Amygdala (tissue), 56 donors: ENCODE measurements around the gene ADI1.
"Not testable (repeated sequence)": the region's sequence is repeated elsewhere in the genome, so short reads cannot be mapped to it uniquely, and the experiment has no call there.

Source experiments
- DNase-seq, 56 donors: peaks; one replicate each; lab custom pipeline; 2025; lab: John Stamatoyannopoulos, UW

Gene ADI1

GRCh38 chr2:3496708-3497080 is 22.6 kb downstream of the ADI1 start:
- not testable (repeated sequence) for DNase-seq

DNA sequence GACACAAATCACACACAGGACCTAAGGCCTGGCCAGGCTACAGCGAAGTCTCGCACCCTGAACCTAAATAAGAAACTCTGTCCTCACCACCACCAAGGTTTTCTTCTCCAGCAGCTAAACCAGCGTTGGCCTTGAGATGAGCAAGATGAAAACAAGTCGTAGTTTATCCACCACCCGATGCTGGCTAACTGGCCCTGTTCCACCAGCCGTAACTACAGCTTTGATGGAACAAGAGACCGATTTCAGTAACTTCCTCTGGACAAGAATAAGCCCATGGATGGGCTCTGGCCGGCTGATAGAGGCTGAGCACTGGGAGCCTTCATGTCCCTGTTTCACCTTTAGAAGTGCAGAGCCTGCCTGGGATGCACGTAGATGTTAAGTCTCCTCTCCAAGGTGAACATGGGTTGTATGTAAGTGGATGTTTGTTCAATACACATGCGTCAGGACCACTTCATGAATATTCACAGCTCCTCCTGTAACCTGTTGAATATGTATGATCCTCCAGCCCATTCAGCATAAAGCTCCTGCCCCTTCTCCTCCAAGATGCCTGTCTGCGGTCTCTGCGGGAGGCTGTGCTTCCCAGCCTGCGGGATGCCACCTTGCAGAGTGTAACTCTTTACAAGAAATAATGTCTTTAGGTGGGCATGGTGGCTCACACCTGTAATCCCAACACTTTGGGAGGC is 24.2 kb downstream of the ADI1 start:
- DNase-seq = no peak

DNA sequence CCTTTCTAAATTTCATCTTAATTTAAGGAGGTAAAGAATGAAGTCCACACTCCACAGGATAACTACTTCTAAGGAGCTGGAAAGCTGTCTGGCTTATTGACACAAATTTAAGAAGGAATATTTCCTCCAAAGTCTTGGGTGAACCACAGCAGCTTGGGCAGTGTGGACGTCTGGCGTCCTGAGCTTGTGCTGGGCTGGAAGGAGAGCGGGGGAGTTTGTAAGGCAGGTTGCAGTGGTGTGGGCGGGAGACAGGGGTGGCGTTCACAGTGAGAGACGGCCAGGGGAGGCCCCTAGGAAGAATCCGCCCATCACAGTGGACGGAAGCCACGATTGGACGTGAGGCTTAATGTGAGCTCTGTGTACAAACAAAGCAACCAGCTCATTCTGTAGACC is 25.7 kb downstream of the ADI1 start:
- DNase-seq = peak in 1 of 56 donors; percentile 59

DNA sequence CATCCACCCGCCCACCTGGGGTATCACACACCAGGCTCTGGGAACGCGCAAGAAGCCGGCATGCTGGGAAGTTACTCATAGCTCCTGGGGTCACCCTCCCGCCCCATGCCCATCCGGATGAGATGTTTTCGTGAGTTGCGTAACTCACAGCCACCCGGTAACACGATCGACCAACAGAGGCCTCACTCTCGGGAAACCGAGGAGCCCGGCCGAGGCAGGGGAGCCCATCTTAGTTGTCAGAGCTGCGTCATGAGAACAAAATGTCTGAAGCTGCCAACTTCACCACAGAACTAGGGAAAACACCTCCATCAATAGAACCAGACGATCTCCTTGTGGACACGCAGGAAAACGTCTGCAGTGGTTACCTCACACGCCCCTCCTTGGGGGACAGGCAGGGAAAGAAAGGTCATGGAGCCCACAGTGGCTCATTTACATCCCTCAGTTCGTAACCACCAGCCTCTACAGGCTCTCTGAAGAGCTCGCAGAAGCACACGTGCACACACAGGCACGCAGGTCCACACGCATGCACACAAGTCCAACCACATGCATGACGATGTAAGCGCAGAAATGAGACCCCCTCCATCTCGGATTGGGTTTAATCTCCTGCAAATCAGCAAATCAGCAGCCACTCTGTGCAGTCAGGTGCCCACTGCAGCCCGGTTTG is 26.2 kb downstream of the ADI1 start:
- peak in 1 of 56 donors; percentile 31 for DNase-seq

DNA sequence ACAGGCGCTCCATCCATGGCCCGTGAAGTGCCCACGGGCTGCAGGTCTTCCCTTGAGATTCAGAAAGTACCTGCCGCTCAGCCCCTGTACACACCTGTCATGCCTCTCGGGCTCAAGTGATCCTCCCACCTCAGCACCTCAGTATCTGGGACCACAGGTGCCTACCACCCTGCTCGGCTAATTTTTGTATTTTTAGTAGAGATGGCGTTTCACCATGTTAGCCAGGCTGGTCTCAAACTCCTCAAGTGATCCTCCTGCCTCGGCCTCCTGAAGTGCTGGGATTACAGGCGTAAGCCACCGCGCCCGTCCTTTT is 26.9 kb downstream of the ADI1 start:
- DNase-seq = not testable (repeated sequence)

DNA sequence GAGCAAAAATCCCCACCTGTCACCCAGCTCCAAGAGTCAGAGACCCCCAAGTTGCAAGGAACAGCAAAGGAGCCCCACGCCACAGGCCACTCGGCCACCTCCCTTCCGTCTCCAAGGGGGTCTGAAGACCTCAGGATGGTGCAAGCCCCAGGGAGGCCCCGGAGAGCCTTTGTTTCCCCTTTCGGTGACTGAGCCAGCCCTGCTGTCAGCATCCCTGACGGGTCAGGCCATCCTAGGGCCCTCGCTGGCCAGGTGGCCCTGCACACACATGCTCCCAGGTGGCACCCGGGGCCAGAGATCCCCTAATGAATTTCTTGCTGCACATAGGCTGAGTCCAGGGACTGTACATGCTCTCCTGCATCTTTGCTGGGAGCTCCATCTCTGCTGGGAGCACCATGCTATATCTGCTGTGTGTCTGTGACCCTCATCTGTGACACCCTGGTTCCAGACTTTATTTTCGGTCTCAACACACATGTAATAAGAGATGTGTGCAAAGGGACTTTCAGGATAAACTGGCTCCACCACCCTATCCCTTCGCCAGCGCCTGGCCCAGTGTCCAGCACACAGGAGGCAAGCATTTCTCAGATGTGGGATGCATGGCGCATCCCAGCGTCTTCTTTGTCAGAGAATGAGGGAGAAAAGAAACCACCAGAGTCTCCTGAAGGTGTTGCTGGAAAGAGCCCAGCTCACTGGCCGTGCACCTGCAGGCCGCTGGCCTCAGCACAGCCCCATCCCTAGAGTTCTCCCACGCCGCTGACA is 27.4 kb downstream of the ADI1 start:
- DNase-seq = no peak

DNA sequence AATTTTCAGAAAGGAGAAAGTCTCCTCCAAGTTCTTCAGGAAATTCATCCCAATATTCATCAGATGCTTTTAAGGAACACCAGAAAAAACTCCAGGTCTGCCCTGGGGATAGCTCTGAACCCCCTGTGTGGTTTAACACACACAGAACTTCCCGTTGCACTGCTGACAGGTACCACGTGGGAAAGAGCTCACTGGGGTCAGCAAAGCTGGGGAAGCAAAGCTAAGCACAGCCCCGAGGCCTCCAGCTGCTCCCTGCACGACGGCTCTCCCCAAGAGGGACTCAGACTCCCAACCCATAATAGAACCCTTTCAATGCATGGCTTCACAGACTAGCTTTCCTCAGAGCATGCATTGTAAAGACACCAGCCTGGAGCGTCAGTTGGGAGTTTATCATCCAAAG is 28.0 kb downstream of the ADI1 start:
- no peak for DNase-seq

DNA sequence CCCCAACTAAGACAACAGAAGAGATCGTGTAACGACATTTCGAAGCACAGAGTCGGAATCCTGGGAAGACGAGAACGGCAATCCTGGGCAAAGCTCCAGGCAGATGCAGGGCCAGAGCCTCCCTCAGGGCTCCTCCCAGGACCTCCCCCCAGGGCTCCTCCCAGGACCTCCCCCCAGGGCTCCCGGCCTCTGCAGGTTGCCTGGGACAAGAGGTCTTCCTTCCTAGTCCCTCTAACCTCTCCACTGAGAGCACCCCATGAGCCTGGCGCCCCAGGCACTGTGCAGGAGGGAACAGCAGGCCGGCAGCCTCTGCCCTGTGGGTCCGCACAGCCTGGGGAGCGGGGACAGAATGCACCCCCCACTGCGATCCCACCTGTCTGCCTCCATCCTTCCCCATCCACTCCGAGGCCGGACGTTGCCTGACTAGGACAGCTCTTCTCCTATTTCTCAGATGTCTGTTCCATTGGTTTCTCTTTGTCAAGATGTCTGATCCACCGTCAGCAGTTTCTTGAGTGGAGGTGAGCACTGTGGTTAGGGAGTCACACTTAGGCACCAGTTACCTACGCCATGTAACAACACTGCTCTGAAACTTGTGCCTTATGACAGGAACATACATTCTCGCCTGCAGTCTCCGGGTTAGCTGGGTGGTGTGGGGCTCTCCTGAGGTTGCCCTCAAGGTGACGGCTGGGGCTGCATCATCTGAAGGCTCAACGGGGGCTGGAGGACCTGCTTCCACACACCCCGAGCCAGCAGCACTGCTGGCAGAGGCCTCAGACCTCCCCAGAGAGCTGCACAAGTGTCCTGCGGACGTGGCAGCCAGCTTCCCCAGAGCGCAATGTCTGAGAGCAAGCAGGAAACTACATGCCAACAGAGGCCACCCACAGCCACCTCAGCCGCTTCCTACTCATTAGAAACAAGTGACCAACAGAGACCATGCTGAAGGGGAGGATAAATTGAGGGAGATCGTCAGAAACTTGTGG is 28.9 kb downstream of the ADI1 start:
- DNase-seq = no peak

- no peak for DNase-seq
Observed at GRCh38 chr2:3489764-3490115, 29.6 kb downstream of the ADI1 start.

DNA sequence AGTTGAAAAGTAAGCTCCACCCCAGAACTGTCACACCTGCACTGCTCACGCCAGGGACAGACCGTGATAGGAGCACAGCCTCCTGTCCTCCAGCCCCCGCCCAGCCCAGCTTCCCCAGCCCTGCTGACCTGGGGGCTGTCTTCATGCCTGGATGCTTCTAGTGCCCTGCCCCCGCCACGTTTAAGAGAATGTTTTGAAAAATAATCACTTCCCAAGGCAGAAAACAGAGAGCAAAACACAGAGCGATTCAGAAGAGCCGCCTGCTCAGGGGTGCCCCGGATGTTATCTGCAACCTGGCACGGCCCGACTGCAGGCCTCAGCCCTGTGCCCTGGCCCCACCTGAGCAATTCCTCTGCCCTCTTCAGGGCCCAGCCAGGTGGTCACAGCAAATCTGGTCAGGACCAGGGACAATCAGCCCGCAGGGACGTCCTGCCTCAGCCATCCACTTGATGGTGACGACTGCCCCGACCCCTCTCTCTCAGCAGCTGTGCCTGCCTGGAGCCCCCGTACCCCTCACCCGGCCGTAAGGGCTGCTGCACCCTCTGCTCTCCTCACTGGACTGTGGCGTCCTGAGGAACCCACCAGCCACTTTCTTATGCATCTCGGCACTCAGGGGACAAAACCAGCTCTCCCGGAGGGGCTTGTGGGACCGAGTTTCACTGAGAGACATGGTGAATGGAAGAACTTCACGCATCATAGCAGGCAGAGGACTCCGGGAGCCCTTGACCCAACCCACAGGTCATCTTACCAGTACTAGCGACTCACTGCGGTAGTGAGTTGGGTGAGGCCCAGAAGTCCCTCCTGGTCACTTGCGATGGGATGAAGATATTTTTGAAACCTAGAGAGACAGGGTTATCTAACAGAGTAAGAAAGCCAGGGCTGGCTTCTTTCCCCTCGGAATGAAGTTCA is 30.2 kb downstream of the ADI1 start:
- no peak for DNase-seq

- no peak for DNase-seq
Observed at GRCh38 chr2:3488061-3488531, 31.2 kb downstream of the ADI1 start.

DNA sequence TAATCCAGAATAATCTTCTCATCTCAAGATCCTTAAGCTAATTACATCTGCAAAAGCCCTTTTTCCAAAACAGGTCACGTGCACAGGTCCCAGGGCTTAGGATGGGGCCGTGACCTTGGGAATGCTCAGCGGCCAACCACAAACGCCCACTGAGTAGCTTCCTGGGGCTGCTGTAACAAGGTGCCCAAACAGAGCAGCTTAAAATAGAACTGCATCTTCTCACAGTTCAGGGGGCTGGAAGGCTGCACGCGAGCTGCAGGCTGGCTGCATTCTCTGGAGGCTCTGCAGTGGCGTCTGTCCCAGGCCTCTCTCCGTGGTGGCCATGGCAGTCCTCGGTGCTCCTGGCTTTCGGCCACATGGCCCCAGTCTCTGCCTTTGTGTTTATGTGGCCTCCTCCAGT is 31.9 kb downstream of the ADI1 start:
- DNase-seq = peak in 6 of 56 donors; percentile 8 to 46 (median 33)

- no peak for DNase-seq
Observed at GRCh38 chr2:3487028-3487425, 32.3 kb downstream of the ADI1 start.

DNA sequence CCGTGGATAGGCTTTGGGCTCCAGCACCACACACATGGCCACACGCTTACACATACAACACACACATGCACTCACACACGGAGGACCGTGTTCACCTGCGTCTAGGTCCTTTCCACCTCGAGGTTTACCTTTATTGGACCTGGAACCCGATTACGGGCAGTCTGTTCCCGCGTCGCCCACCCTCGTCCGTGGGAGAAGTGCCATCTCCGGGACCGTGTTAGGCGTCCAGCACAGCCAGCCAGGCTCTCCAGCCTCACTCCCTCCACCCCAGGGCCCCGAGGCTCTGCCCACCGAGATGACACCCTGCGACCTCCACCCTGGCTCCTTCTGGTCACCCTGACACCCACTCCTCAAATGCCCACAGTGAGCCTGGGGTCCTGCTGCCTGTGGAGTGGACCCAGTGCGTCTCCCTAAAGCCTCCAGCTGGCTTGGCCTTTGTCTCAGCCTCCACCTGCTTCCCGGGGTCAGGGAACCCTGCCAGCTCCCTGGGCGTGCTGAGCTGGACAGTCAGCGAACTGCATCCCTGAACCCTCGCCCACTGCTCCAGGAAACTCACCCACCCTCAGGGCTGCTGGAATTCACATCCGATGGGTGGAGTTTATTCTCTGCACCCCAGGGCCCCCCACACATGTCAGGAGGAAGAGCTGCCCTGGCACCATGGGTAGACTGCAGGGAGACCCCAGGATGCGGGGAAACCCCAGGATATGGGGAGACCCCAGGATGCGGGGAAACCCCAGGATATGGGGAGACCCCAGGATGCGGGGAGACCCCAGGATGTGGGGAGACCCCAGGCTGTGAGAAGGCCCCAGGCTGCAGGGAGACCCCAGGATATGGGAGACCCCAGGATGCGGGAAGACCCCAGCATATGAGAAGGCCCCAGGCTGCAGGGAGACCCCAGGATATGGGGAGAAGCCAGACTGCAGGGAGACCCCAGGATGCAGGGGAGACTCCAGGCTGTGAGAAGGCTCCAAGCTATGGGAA is 33.0 kb downstream of the ADI1 start:
- DNase-seq = no peak

DNA sequence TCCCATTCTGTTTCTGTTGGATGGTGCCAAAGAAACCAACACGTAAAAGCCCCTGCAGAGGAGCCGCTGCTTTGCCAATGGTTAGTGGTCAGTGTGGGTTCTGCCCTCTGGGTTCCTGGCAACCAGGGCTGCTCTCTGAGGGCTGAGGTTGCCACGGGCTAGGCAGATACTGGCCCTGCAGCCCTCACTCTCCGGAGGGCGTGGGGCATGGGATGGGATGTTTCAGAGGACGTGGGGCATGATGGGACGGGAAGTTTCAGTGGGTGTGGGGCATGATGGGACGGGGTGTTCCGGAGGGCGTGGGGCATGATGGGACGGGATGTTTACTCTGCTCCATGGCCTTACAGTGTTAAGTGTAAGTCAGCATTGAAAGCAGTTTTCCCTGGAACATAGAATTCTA is 34.2 kb downstream of the ADI1 start:
- no peak for DNase-seq

DNA sequence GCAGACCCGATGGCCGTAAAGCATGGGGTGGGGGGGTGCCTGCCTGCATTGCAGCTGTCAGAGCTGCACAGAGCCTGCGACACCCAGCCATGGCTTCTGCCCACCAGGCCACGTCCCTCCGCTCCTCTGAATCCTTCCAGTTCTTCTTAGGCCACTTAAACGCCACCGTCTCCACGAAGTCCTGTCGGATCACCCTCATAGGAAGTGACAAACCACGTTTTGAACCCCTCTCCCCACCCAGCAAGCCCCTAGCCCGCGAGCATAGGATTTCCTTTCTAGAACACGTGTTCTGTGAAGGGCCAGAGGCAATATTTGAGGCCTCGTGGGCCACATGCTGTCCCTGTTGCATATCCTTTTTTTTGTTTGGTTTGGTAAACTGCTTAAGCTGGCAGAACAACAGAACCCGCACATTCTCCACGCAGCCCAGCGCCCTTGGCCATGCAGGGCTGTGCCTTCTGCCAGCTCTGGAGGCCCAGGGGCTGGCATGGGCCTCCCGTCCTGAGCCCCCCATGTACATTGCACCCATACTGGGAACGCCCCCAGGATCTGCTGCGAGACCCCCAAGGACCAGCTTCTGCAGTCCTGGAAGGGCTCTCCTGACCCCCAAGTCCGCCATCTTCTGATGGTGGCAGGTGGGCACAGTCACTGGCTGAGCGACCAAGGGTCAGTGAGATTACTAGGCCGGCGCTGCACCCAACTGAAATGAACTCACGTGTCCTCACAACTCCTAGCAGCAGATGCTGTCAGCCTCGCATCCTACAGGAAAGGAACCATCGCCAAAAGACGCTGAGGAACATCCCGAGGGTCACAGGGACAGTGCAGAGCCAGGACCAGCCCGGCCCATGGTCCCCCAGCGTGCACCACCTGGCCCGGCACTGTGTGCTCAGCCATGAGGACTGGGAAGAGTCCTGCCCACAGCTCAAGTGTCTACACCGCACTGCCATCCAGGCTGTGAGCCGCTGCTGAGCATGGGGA is 35.1 kb downstream of the ADI1 start:
- DNase-seq = no peak
